ENCODE results near the gene SLC10A7. TPM values are rescaled to one million over a fixed set of nuclear protein-coding genes. Genes with fewer than 3 reads are reported as not detected.

Gene SLC10A7
- total and polyA plus RNA-seq, 8 donors: 1.8 to 36.0 (median 10.4) TPM

GRCh38 chr4:146244496-146244895, 277.2 kb downstream of the SLC10A7 start:
- Histone ChIP-seq H3K4me3 (no peak overlapping the region), H3K27me3 (no peaks in the 10 kb centered on the region), H3K4me1 (peaks cover 27 to 59% (median 44%) of the 10 kb centered on the region in 4 donors), H3K27ac (peak overlapping the region in 1 of 5 donors; percentile 40), H3K9me3 (no peaks in the 10 kb centered on the region), H3K36me3 (no peaks in the 10 kb centered on the region)
- no peak for TF ChIP-seq EP300 (IDR thresholded peaks at IDR 0.05)
- TF ChIP-seq POLR2AphosphoS5 (IDR thresholded peaks at IDR 0.05): no peak
- no peak for TF ChIP-seq CTCF (IDR thresholded peaks at IDR 0.05)
- no peak for TF ChIP-seq POLR2A (IDR thresholded peaks at IDR 0.05)
- DNase-seq: no peak
- intact Hi-C loops (cut with DNase I; ENCODE audit: low total_unique reads): no loop called here
- WGBS, 5 donors: 89 to 94% (median 93%) methylated on average over 8 to 9 of the region's 9 CpGs

DNA sequence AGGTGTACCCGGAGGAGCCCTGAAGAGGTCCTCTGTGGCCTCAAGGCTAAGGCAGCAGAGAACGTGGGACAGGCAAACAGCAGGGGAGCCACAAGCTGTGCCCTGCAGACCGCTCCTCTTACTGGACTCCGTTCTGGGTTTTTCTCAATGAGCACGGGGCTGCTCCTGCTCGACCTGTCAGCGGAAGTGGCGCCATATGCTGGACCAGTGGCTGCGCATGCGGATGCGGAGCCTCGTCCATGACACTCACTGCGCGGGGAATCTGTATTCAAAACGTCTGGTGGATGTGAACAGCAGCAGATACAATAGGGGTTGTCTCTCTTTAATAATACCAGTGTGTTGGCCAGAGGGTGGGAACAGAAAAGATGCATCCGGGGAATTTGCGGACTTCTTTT, 277.9 kb downstream of the SLC10A7 start:
- no peak for TF ChIP-seq EP300 (IDR thresholded peaks at IDR 0.05)
- H3K9me3 ChIP-seq: no peaks in the 10 kb centered on the region
- no peak overlapping the region for H3K27ac ChIP-seq
- no peaks in the 10 kb centered on the region for H3K27me3 ChIP-seq
- 82 to 92% (median 90%) methylated on average over 16 to 17 of the region's 17 CpGs for WGBS, 5 donors
- H3K4me1 ChIP-seq: peaks cover 27 to 60% (median 44%) of the 10 kb centered on the region in 4 donors
- H3K4me3 ChIP-seq: no peak overlapping the region
- no peak for DNase-seq
- intact Hi-C loops (cut with DNase I; ENCODE audit: low total_unique reads): no loop called here
- H3K36me3 ChIP-seq: no peaks in the 10 kb centered on the region

GRCh38 chr4:146243141-146243882, 278.4 kb downstream of the SLC10A7 start:
- TF ChIP-seq POLR2AphosphoS5 (IDR thresholded peaks at IDR 0.05) (no peak), EP300 (IDR thresholded peaks at IDR 0.05) (no peak), POLR2A (IDR thresholded peaks at IDR 0.05) (no peak), CTCF (IDR thresholded peaks at IDR 0.05) (peak in 1 of 7 experiments; percentile 33)
- peak in 1 of 2 donors; percentile 45 for DNase-seq
- peak overlapping the region in 3 of 5 donors; percentile 81 to 91 (median 83) for H3K27ac ChIP-seq
- H3K4me1 ChIP-seq: peaks cover 27 to 63% (median 44%) of the 10 kb centered on the region in 4 donors
- 53 to 75% (median 65%) methylated on average over 14 to 24 of the region's 24 CpGs for WGBS, 5 donors
- no peaks in the 10 kb centered on the region for H3K36me3 ChIP-seq
- H3K4me3 ChIP-seq: peak overlapping the region in 1 of 4 donors; percentile 10
- H3K27me3 ChIP-seq: no peaks in the 10 kb centered on the region
- intact Hi-C loops (cut with DNase I; ENCODE audit: low total_unique reads): no loop called here
- H3K9me3 ChIP-seq: no peaks in the 10 kb centered on the region

DNA sequence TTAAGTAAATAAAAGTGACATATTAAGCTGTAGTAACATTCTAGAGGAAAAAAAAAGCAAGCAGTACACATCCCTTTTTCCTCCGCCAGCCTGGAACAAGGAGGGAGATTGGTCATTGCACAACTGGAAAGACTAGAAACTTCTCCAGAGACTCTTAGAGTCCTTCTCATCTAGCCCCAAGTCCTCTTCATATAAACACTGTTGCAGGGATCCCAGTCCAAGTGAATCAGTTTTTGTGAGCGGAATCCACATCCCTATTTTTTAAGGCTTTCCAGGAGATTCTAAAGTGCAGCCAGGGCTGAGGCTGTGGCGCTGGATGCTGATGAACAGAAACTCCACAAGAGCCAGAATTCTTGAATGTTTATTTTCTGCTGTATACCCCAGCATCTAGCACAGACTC, 283.6 kb downstream of the SLC10A7 start:
- Histone ChIP-seq H3K9me3 (no peaks in the 10 kb centered on the region), H3K27me3 (no peaks in the 10 kb centered on the region), H3K36me3 (no peaks in the 10 kb centered on the region), H3K4me1 (peaks cover 18 to 35% (median 22%) of the 10 kb centered on the region in 4 donors), H3K27ac (no peak overlapping the region), H3K4me3 (no peak overlapping the region)
- DNase-seq: no peak
- TF ChIP-seq POLR2A (IDR thresholded peaks at IDR 0.05) (no peak), EP300 (IDR thresholded peaks at IDR 0.05) (no peak), CTCF (IDR thresholded peaks at IDR 0.05) (no peak), POLR2AphosphoS5 (IDR thresholded peaks at IDR 0.05) (no peak)
- intact Hi-C loops (cut with DNase I; ENCODE audit: low total_unique reads): no loop called here
- 68 to 91% (median 85%) methylated on average over 3 of the region's 3 CpGs for WGBS, 5 donors

GRCh38 chr4:146237092-146237491, 284.6 kb downstream of the SLC10A7 start:
- Histone ChIP-seq H3K4me3 (no peak overlapping the region), H3K27ac (no peak overlapping the region), H3K36me3 (no peaks in the 10 kb centered on the region), H3K4me1 (peaks cover 11 to 25% (median 13%) of the 10 kb centered on the region in 4 donors), H3K27me3 (no peaks in the 10 kb centered on the region), H3K9me3 (peaks cover 0 to 5% (median 4%) of the 10 kb centered on the region in 4 donors)
- 76 to 84% (median 80%) methylated on average over 6 of the region's 6 CpGs for WGBS, 5 donors
- intact Hi-C loops (cut with DNase I; ENCODE audit: low total_unique reads): no loop called here
- no peak for DNase-seq
- TF ChIP-seq POLR2AphosphoS5 (IDR thresholded peaks at IDR 0.05) (no peak), CTCF (IDR thresholded peaks at IDR 0.05) (no peak), EP300 (IDR thresholded peaks at IDR 0.05) (no peak), POLR2A (IDR thresholded peaks at IDR 0.05) (no peak)
